Measurements from ENCODE around the gene GALNT2.

GRCh38 chr1:230255991-230256390 is 189.0 kb downstream of the GALNT2 start:
- TF ChIP-seq POLR2A (IDR thresholded peaks at IDR 0.05; ENCODE audit: low read depth, low read length) (no peak), HDAC6 (IDR thresholded peaks at IDR 0.05; ENCODE audit: unreplicated experiment) (no peak), CTCF (IDR thresholded peaks at IDR 0.05 in 2 of 3, conservative IDR thresholded peaks at IDR 0.05 in 1 of 3; ENCODE audit: control insufficient read depth in 2 of 3, extremely low read depth in 1 of 3, insufficient read depth in 1 of 3, low read depth in 3 of 3, low read length in 3 of 3) (no peak), SP1 (IDR thresholded peaks at IDR 0.05; ENCODE audit: low read depth, low read length) (no peak), EP300 (IDR thresholded peaks at IDR 0.05; ENCODE audit: borderline replicate concordance in 1 of 2, control insufficient read depth in 1 of 2, low read depth in 2 of 2, low read length in 2 of 2) (no peak), MYC (IDR thresholded peaks at IDR 0.05; ENCODE audit: insufficient read depth, insufficient read length, insufficient replicate concordance, low read length, severe bottlenecking) (no peak), REST (IDR thresholded peaks at IDR 0.05; ENCODE audit: low read depth, low read length) (no peak), GABPA (IDR thresholded peaks at IDR 0.05; ENCODE audit: low read depth) (no peak), SMAD1 (IDR thresholded peaks at IDR 0.05; ENCODE audit: low read depth, partially characterized antibody) (no peak)
